GM23248 (cell line): ENCODE data around the gene C22orf39. TPM values are rescaled to one million over a fixed set of nuclear protein-coding genes. Genes with fewer than 3 reads are reported as not detected.

ENCODE experiments used
- DNase-seq: peaks from one replicate; pipeline ENCODE4 v3.0.0-alpha.2; 2015
- H2AFZ ChIP-seq: fragments of 200-600 bp; sonication (generic); 2 replicates; pipeline ENCODE4 v1.6.1; 2016; ENCODE audit warnings: antibody characterized with exemption
- H3F3A ChIP-seq: fragments of 200-600 bp; sonication (generic); 2 replicates; pipeline ENCODE4 v1.6.1; 2016; ENCODE audit warnings: mild to moderate bottlenecking, antibody characterized with exemption, mixed run types; ENCODE audit not compliant: insufficient read depth
- H3K27ac ChIP-seq: fragments of 200-600 bp; sonication (generic); 2 replicates; pipeline ENCODE4 v1.5.1; 2016; ENCODE audit warnings: mild to moderate bottlenecking
- H3K27me3 ChIP-seq: fragments of 200-600 bp; sonication (generic); replicated peaks from 2 replicates; pipeline ENCODE4 v1.6.1; 2016; ENCODE audit warnings: mild to moderate bottlenecking; ENCODE audit not compliant: insufficient read depth
- H3K36me3 ChIP-seq: fragments of 200-600 bp; sonication (generic); 2 replicates; pipeline ENCODE4 v1.6.1; 2016; ENCODE audit warnings: low read depth, mild to moderate bottlenecking
- H3K4me1 ChIP-seq: fragments of 200-600 bp; sonication (generic); 2 replicates; pipeline ENCODE4 v1.6.1; 2016; ENCODE audit warnings: mild to moderate bottlenecking; ENCODE audit not compliant: insufficient read depth
- H3K4me2 ChIP-seq: fragments of 200-600 bp; sonication (generic); one replicate; pipeline ENCODE4 v1.6.1; 2016; ENCODE audit warnings: mild to moderate bottlenecking; ENCODE audit not compliant: unreplicated experiment
- H3K4me3 ChIP-seq: fragments of 200-600 bp; sonication (generic); 2 replicates; pipeline ENCODE4 v1.5.1; 2016; ENCODE audit warnings: mild to moderate bottlenecking
- H3K79me2 ChIP-seq: fragments of 200-600 bp; sonication (generic); 2 replicates; pipeline ENCODE4 v1.6.1; 2016; ENCODE audit warnings: mild to moderate bottlenecking; ENCODE audit not compliant: insufficient read depth
- H3K9ac ChIP-seq: fragments of 200-600 bp; sonication (generic); 2 replicates; pipeline ENCODE4 v1.6.1; 2016; ENCODE audit warnings: mild to moderate bottlenecking
- H3K9me2 ChIP-seq: fragments of 200-600 bp; sonication (generic); 2 replicates; pipeline ENCODE4 v1.6.1; 2016; ENCODE audit warnings: mixed run types, mild to moderate bottlenecking, moderate library complexity; ENCODE audit not compliant: insufficient read depth
- H3K9me3 ChIP-seq: fragments of 200-600 bp; sonication (generic); one replicate; pipeline ENCODE4 v1.6.1; 2017; ENCODE audit warnings: low read depth
- H4K20me1 ChIP-seq: fragments of 200-600 bp; sonication (generic); 2 replicates; pipeline ENCODE4 v1.6.0; 2016; ENCODE audit not compliant: insufficient read depth
- EZH2 ChIP-seq: fragments of 200-600 bp; sonication (generic); IDR thresholded peaks from 2 replicates; pipeline ENCODE4 v1.6.1; 2018; ENCODE audit warnings: antibody characterized with exemption, mild to moderate bottlenecking; ENCODE audit not compliant: insufficient read depth, poor library complexity, severe bottlenecking
- EZH2phosphoT487 ChIP-seq: fragments of 200-600 bp; sonication (generic); IDR thresholded peaks from 2 replicates; pipeline ENCODE4 v1.6.1; 2018; ENCODE audit warnings: antibody characterized with exemption, moderate library complexity, mild to moderate bottlenecking, low read depth; ENCODE audit not compliant: insufficient read depth
- WGBS, 2 experiments: methylation state at CpG; one replicate each; pipeline ENCODE4 v1.1.6; 2015 to 2017; ENCODE audit warnings: low lambda C conversion rate in 2 of 2, low coverage in 1 of 2; ENCODE audit errors: missing lambda C conversion rate in 2 of 2; 5-methylcytosine and 5-hydroxymethylcytosine counted together
- in situ Hi-C: fragments of 300-500 bp; cut with MboI; formaldehyde crosslinking; loops from 2 replicates; pipeline ENCODE4 v1.15.0; 2020
- polyA plus RNA-seq: library from polyadenylated mRNA; unstranded; fragments of >200 nt; fragmentation: Nextera tagmentation; extraction: Ambion mirVana; gene quantifications from 2 replicates; pipeline ENCODE4 v1.2.1, GENCODE V29; 2016
- total RNA-seq: library from RNA; depleted of rRNA; stranded (reverse); fragments of >200 nt; shearing (Covaris generic); gene quantifications from 2 replicates; pipeline ENCODE4 v1.2.3, GENCODE V29; 2014

C22orf39 gene
- total and polyA plus RNA-seq, 2 experiments from 2014 or later: 15.0 to 22.8 TPM

GRCh38 chr22:19478045-19478900 is 30.8 kb upstream of the C22orf39 start:
- H3K79me2 ChIP-seq: peaks cover 68% of the 10 kb centered on the region
- 1% methylated on average over 24 to 30 of the region's 31 CpGs for WGBS, 2 experiments

GRCh38 chr22:19477321-19478044 is 30.0 kb upstream of the C22orf39 start:
- Histone ChIP-seq H3K4me2 (peak overlapping the region; percentile 99), H3K36me3 (peaks cover 10% of the 10 kb centered on the region; the same call in 1 of the 2 replicates), H3K9me3 (no peaks in the 10 kb centered on the region), H3K9ac (peak overlapping the region; percentile 93), H4K20me1 (peaks cover 4% of the 10 kb centered on the region; the same call in 1 of the 2 replicates), H3K27ac (peak overlapping the region; percentile 96), H3K27me3 (no peaks in the 10 kb centered on the region), H3F3A (peaks cover 8% of the 10 kb centered on the region; the same call in 1 of the 2 replicates), H3K79me2 (peaks cover 76% of the 10 kb centered on the region), H2AFZ (no peak overlapping the region), H3K4me3 (peak overlapping the region; percentile 83), H3K9me2 (no peaks in the 10 kb centered on the region), H3K4me1 (peaks cover 11% of the 10 kb centered on the region; the same call in 1 of the 2 replicates)
- TF ChIP-seq EZH2: no peak
- TF ChIP-seq EZH2phosphoT487: no peak
- 20 to 22% methylated on average over 5 of the region's 5 CpGs for WGBS, 2 experiments
- in situ Hi-C loops: no loop called here
- DNase-seq: peak; percentile 68

More at GRCh38 chr22:19478045-19478900, 30.8 kb upstream of the C22orf39 start:
- Histone ChIP-seq H3K4me3 (peak overlapping the region; percentile 83), H3K27me3 (no peaks in the 10 kb centered on the region), H3K27ac (peak overlapping the region; percentile 96), H3K36me3 (peaks cover 10% of the 10 kb centered on the region; the same call in 1 of the 2 replicates), H3K9me2 (no peaks in the 10 kb centered on the region), H3K4me2 (peak overlapping the region; percentile 99), H3K9me3 (no peaks in the 10 kb centered on the region), H3F3A (peaks cover 10% of the 10 kb centered on the region; the same call in 1 of the 2 replicates), H3K4me1 (peaks cover 15% of the 10 kb centered on the region), H3K9ac (peak overlapping the region; percentile 93), H4K20me1 (peaks cover 4% of the 10 kb centered on the region; the same call in 1 of the 2 replicates), H2AFZ (peak overlapping the region; percentile 90)
- in situ Hi-C loops: no loop called here
- no peak for TF ChIP-seq EZH2phosphoT487
- no peak for TF ChIP-seq EZH2
- peak; percentile 19 for DNase-seq

- in situ Hi-C loops: no loop called here
- no peak for DNase-seq
- H4K20me1 ChIP-seq: peaks cover 4% of the 10 kb centered on the region; the same call in 1 of the 2 replicates
These were observed 28.5 kb upstream of the C22orf39 start for GRCh38 chr22:19476023-19476422.

GRCh38 chr22:19473578-19473977 is 26.1 kb upstream of the C22orf39 start:
- Histone ChIP-seq H3K36me3 (peaks cover 31% of the 10 kb centered on the region; the same call in 1 of the 2 replicates), H3K27me3 (no peaks in the 10 kb centered on the region), H3K27ac (no peak overlapping the region), H3K9me2 (no peaks in the 10 kb centered on the region), H4K20me1 (peaks cover 4% of the 10 kb centered on the region; the same call in 1 of the 2 replicates), H3F3A (peaks cover 8% of the 10 kb centered on the region; the same call in 1 of the 2 replicates), H3K4me1 (peaks cover 11% of the 10 kb centered on the region; the same call in 1 of the 2 replicates), H3K4me2 (no peak overlapping the region), H3K9ac (no peak overlapping the region), H3K79me2 (peaks cover 70% of the 10 kb centered on the region), H3K9me3 (no peaks in the 10 kb centered on the region), H2AFZ (no peak overlapping the region), H3K4me3 (no peak overlapping the region)
- DNase-seq: peak; percentile 22
- in situ Hi-C loops: no loop called here
- 67 to 75% methylated on average over 3 of the region's 3 CpGs for WGBS, 2 experiments
- TF ChIP-seq EZH2phosphoT487 (no peak), EZH2 (no peak)

More at GRCh38 chr22:19476023-19476422, 28.5 kb upstream of the C22orf39 start:
- Histone ChIP-seq H3K9me2 (no peaks in the 10 kb centered on the region), H3K9ac (no peak overlapping the region), H3K36me3 (peaks cover 18% of the 10 kb centered on the region; the same call in 1 of the 2 replicates), H3F3A (peaks cover 8% of the 10 kb centered on the region; the same call in 1 of the 2 replicates), H3K4me1 (peaks cover 11% of the 10 kb centered on the region; the same call in 1 of the 2 replicates), H3K4me3 (no peak overlapping the region), H3K4me2 (no peak overlapping the region), H3K27me3 (no peaks in the 10 kb centered on the region), H3K9me3 (no peaks in the 10 kb centered on the region), H2AFZ (no peak overlapping the region), H3K27ac (no peak overlapping the region), H3K79me2 (peaks cover 84% of the 10 kb centered on the region)
- WGBS, 2 experiments: 46 to 48% methylated on average over 3 of the region's 3 CpGs
- TF ChIP-seq EZH2: no peak
- no peak for TF ChIP-seq EZH2phosphoT487
